Panc1 (cell line): ENCODE results near the gene SZT2. TPM values are rescaled to one million over a fixed set of nuclear protein-coding genes. Genes with fewer than 3 reads are reported as not detected.

Experiments
- ATAC-seq: fragments of 200-7000 bp; cut with Tn5 transposase; 2 replicates; pipeline ENCODE4 v1.9.1; 2020; ENCODE audit warnings: mild to moderate bottlenecking, moderate library complexity
- BruUV-seq: library from RNA; stranded (reverse); fragments of 400-500 nt; replicated peaks from 2 replicates; lab custom pipeline; 2021; lab: Mats Ljungman, UMichigan
- CTCF ChIA-PET: fragments of 300-600 bp; sonication (Branson Sonifier 250); formaldehyde crosslinking; loops from one replicate; lab custom pipeline; 2022; ENCODE audit warnings: antibody characterized with exemption; lab: Charles Lee
- POLR2A ChIA-PET: fragments of 300-600 bp; sonication (Branson Sonifier 250); formaldehyde crosslinking; loops from one replicate; lab custom pipeline; 2022; ENCODE audit warnings: antibody characterized with exemption; lab: Charles Lee
- DNase-seq: peaks from one replicate; pipeline ENCODE4 v3.0.0-alpha.2; 2010; ENCODE audit warnings: low read depth, low spot score
- H3K27ac ChIP-seq: 2 replicates; pipeline ENCODE4 v1.5.1; 2011; ENCODE audit warnings: mild to moderate bottlenecking, low read length, inconsistent platforms
- H3K27me3 ChIP-seq: fragments of 200-500 bp; sonication (Bioruptor generic); 2 replicates; pipeline ENCODE4 v1.6.0; 2014; ENCODE audit warnings: low read length, inconsistent platforms; ENCODE audit not compliant: control insufficient read depth, insufficient read depth
- H3K36me3 ChIP-seq: fragments of 200-500 bp; sonication (Bioruptor generic); 2 replicates; pipeline ENCODE4 v1.5.1; 2014; ENCODE audit warnings: inconsistent platforms, mild to moderate bottlenecking, low read length, moderate library complexity; ENCODE audit not compliant: control insufficient read depth, insufficient read depth
- H3K4me1 ChIP-seq: 2 replicates; pipeline ENCODE4 v1.5.1; 2011; ENCODE audit warnings: inconsistent platforms, mild to moderate bottlenecking, low read length, moderate library complexity; ENCODE audit not compliant: control insufficient read depth, insufficient read depth
- H3K4me3 ChIP-seq, 2 experiments: 2 replicates each; pipeline ENCODE4 v1.5.1; 2011 to 2012; ENCODE audit warnings: low read depth in 2 of 2, low read length in 2 of 2, mild to moderate bottlenecking in 2 of 2, inconsistent platforms in 1 of 2, moderate library complexity in 1 of 2
- H3K9me3 ChIP-seq: fragments of 200-500 bp; sonication (Bioruptor generic); 2 replicates; pipeline ENCODE4 v1.5.1; 2014; ENCODE audit warnings: low read depth, mild to moderate bottlenecking, inconsistent platforms, low read length, moderate library complexity; ENCODE audit not compliant: control insufficient read depth, insufficient read depth
- CTCF ChIP-seq: fragments of 450-650 bp; IDR thresholded peaks from 2 replicates; pipeline ENCODE4 v1.5.1; 2017; ENCODE audit warnings: mild to moderate bottlenecking
- POLR2AphosphoS5 ChIP-seq: IDR thresholded peaks from 2 replicates; pipeline ENCODE4 v1.6.1; 2012; ENCODE audit warnings: mild to moderate bottlenecking, low read depth, low read length, moderate library complexity
- REST ChIP-seq, 2 experiments: IDR thresholded peaks; 2 replicates each; pipeline ENCODE4 v1.6.1; 2011 to 2012; ENCODE audit warnings: low read depth in 2 of 2, control low read depth in 1 of 2, low read length in 1 of 2, mild to moderate bottlenecking in 1 of 2, moderate library complexity in 1 of 2; ENCODE audit not compliant: insufficient read depth in 1 of 2
- SIN3A ChIP-seq: IDR thresholded peaks from 2 replicates; pipeline ENCODE4 v1.6.1; 2012; ENCODE audit warnings: low read depth, mild to moderate bottlenecking, low read length, moderate library complexity, borderline replicate concordance; ENCODE audit not compliant: insufficient read depth
- TCF7L2 ChIP-seq: IDR thresholded peaks from 2 replicates; pipeline ENCODE4 v1.6.1; 2011; ENCODE audit warnings: mild to moderate bottlenecking, low read depth, low read length, inconsistent platforms
- in situ Hi-C: cut with HindIII; loops from 2 replicates; pipeline ENCODE4 v1.10.0; 2016; ENCODE audit warnings: low sequenced_read_pairs, low pct_unique_long_range_greater_than_20kb
- intact Hi-C: fragments of 100-400 bp; cut with micrococcal nuclease; formaldehyde crosslinking; loops from one replicate; pipeline ENCODE4 v1.10.0; 2022; ENCODE audit not compliant: unreplicated experiment
- total RNA-seq: library from RNA; stranded (reverse); gene quantifications from one replicate; pipeline ENCODE4 v1.2.1, GENCODE V29; 2021; ENCODE audit not compliant: unreplicated experiment

SZT2 gene
- total RNA-seq, 1 experiment from 2014 or later = 40.2 TPM

- DNase-seq (no peak), ATAC-seq (peak; percentile 8)
- Histone ChIP-seq H3K9me3 (no peaks in the 10 kb centered on the region), H3K27me3 (no peaks in the 10 kb centered on the region), H3K4me1 (peaks cover 28% of the 10 kb centered on the region), H3K4me3 (peak overlapping the region; percentile 90 to 95), H3K36me3 (peaks cover 12% of the 10 kb centered on the region), H3K27ac (peak overlapping the region; percentile 100)
- TF ChIP-seq SIN3A = no peak
- TF ChIP-seq CTCF = no peak
- no peak for TF ChIP-seq REST (IDR thresholded peaks at IDR 0.05; ENCODE audit: insufficient read depth in 1 of 2, low read depth in 2 of 2, low read length in 1 of 2)
- TF ChIP-seq POLR2AphosphoS5 = peak; percentile 93
- POLR2A ChIA-PET = interaction anchor here (0.6 to 1.4 kb wide), 2 partner anchors 10 to 196 kb away, joined by 3 to 4 read pairs; no protein-coding TSS in a partner anchor
- CTCF ChIA-PET = interaction anchor here (0.5 to 1.0 kb wide), 3 partner anchors 8 to 132 kb away, joined by 3 to 13 read pairs (median 4); no protein-coding TSS in a partner anchor
- in situ Hi-C loops = no loop called here
- intact Hi-C loops = loop anchor here (5.0 kb wide), 1 partner anchor 121 kb away; no protein-coding TSS in a partner anchor
- BruUV-seq = TSS peak; percentile 80
These were observed 31.5 kb upstream of the SZT2 start for GRCh38 chr1:43358121-43358745.

- peak within 1 kb of the TSS; percentile 90 to 95 for H3K4me3 ChIP-seq
- BruUV-seq = no TSS peak
- peaks cover 28% of the 10 kb centered on the region for H3K4me1 ChIP-seq
- H3K27me3 ChIP-seq = no peaks in the 10 kb centered on the region
- no peaks in the 10 kb centered on the region for H3K9me3 ChIP-seq
- TF ChIP-seq CTCF = no peak
- TF ChIP-seq POLR2AphosphoS5 = peak; percentile 92
- 0 out of 4 replicates have a peak, but pooled peaks of 1 of the 2 experiments have one; percentile 14 for TF ChIP-seq REST (IDR thresholded peaks at IDR 0.05; ENCODE audit: insufficient read depth in 1 of 2, low read depth in 2 of 2, low read length in 1 of 2)
- peak; percentile 100 for TF ChIP-seq SIN3A
- TF ChIP-seq TCF7L2 = no peak
- peak within 1 kb of the TSS; percentile 100 for H3K27ac ChIP-seq
- peaks cover 12% of the 10 kb centered on the region for H3K36me3 ChIP-seq
- ChIA-PET POLR2A (interaction anchor here (1.4 kb wide), 1 partner anchor 10 kb away, joined by 3 read pairs; no protein-coding TSS in a partner anchor), CTCF (no interaction called here)
- ATAC-seq (peak; percentile 95), DNase-seq (peak; percentile 93)
- intact Hi-C loops = loop anchor here (5.0 kb wide), 1 partner anchor 122 kb away; no protein-coding TSS in a partner anchor
- in situ Hi-C loops = no loop called here
These were observed 30.7 kb upstream of the SZT2 start, which contains the start of gene CDC20 for GRCh38 chr1:43358746-43359693. TSS of gene CDC20 (plus strand) at chr1:43358981. CDS start at chr1:43359216, 235 bp downstream.
